Measurements from ENCODE around the gene ME3.

ME3 gene

DNA sequence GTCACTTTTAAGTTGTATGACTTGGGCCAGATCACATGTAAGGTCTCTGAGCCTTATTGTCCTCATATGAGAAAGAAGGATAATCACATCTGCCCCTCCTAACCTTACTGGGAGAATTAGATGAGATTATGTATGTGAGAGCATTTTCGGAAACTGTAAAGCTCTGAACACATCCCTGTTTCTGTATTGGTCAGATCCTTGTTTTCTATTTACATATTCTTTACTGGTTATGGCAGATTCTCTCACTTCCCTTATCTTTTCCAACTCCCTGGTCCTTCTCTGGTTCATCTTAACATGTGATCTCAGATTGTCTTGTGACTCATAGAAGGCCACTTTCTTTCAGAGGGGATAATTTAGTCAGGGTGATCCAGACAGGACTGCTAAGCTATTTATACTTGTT lies 255.9 kb downstream of the ME3 start:
- DNase-seq: no peak

DNA sequence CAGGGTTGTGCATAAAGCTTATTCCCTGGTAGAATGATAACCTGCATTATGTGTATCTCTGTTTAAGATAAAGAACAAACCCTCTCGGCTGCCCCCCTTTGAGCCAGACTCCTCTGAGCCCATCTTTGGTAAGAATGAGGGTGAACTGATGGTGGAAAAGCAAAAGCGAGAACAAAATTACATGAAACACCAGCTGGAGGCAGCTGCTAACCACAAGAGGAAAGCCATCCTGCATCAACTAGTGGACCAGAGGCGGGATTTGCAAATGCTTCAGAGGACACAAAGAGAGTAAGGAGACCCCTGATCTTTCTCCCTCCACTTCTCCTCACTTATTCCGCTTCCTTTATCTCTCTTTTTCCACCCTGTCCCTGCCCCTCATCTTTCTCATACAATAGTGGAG lies 257.4 kb downstream of the ME3 start:
- DNase-seq: no peak

DNA sequence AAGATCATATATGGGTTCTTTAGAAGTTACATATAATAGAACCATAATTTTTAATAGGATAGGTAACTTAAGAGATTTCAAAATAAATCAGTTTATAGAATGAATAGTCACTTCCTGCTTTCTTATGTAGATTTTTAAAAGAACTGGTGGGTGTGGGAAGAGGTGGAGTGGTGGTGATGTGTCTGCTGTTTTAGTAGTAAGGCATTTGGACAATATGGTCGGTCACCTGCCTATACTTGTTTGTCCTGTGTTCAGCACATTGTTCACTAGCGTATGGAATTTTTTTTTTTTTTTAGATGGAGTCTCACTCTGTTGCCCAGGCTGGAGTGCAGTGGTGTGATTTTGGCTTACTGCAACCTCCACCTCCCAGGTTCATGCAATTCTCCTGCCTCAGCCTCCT lies 258.4 kb downstream of the ME3 start:
- DNase-seq: no peak

DNA sequence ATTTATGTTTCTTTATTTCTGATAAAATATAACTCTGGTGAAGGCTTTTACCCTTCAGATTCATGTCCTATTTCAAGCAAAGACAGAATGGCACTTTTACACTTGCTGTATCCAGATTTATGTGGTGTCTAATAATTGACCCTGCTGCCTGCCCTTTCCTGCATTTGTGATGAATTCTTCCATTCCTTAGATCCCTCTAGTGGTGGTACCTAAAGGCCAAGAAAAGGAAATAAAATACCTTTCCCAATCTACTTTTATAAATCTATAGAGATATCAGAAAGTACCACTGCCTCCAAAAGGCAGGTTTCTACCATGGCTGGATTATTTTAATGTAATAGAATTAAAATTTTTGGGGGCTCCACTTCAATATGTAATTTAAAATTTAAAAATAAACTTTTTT lies 263.6 kb downstream of the ME3 start:
- DNase-seq: no peak

DNA sequence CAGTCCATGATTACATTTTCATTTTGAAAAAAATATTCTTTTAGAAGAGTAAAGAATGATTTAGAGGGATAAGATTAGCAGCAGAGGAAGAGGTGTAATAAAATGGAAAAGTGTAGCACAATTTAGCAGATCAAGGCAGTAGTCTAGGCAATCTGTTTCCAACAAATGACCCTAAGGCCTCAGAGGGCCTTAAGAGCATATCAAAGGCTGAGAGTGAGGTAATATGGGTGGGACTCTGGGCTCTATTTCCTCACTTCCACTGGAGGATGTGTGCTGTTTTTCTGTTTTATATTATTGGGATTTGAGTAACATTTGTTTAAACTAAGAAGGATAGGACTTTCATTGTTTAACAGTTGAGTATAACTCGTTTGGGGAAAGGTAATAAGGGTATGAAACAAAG lies 269.0 kb downstream of the ME3 start:
- DNase-seq: no peak

DNA sequence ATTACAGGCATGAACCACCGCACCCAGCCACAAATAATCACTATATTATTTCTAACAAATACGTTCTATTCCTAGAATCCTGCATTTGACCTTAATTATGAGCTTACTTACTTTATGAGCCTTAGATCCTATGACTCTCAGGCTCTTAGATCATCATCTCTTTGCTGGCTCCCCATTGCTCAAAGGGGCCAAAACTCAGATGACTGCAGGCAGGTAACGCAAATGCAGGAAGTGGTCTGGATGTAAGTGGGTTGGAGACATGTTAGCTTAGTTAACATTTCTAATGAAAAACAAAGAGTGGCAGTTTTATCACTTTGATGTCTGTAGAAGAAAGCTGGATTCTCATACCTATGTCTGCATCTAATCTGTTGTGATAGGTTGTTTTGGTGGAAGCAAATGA lies 274.3 kb downstream of the ME3 start:
- no peak for DNase-seq

DNA sequence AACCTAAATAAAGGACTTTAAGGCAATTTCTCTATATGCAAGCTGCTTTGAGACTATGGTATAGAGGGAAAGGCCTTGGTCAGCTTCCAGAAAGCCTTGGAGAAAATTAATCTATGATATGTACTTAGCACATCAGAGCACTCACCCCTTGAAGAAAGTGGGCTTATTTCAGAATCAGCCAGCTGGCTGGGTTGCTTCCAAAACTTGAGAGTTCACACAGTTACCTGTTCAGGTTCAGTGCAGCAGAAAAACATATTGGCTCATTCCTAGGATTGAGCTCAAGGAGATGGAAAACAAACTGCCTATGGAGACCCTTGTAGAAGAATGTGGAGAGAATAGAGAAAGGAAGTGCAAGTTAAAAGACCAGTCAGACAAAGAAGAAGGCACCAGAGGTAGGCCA lies 275.1 kb downstream of the ME3 start:
- no peak for DNase-seq

DNA sequence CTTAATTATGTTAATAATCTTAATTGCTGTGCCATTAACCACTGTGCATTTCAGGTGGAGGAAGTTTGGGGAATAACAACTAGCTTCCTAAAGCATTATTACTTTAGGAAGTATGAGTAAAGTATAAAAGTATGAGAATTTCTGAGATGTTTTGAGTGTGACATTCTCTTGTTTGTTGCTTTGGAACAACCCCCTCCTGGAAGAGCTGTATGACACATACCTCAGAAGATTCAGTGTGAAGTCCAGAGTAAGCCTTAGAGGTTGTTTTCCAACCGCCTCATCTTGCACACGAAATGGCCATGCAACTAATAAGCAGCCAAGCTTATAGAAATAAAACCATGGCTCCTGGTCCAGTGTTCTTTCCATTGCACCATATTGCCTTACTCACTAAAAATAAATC lies 276.0 kb downstream of the ME3 start:
- no peak for DNase-seq

DNA sequence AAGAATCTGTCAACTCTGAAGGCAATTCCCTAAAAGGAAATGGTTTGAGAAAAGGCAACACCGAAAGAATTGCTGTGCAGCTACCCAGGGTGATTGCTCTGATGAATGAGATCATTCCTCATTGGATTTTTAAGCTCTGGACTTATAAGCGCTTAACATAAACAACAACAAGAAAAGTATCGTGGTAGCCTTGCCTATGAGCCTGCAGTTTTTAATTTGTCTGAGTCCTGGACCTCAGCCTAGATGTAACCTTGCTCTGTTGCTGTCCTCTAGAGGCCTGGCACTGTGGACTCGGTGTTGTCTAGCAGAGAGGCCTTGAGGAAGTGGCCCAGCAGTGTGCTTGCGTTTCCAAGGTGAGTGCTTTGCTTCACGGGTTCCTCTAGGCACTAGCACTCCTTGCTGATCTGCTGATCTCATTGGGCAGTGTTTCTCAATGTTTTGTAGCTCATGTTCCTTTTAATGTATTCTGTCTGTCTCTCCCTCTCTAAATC lies 277.3 kb downstream of the ME3 start:
- DNase-seq: no peak
